Right cardiac atrium (tissue), 5 donors: ENCODE results near the gene CMSS1. TPM values are rescaled to one million over a fixed set of nuclear protein-coding genes. Genes with fewer than 3 reads are reported as not detected.

Experiments used
- ATAC-seq, 2 donors: fragments of 200-7000 bp; cut with Tn5 transposase; one replicate each; pipeline versions ENCODE4 v1.8.0 to v1.9.1; 2020; ENCODE audit warnings: moderate library complexity in 2 of 2, mild to moderate bottlenecking in 1 of 2
- DNase-seq, 3 donors: peaks; one replicate each; pipeline ENCODE4 v3.0.0-alpha.2; 2020
- H3K27ac ChIP-seq: one replicate; pipeline ENCODE4 v1.5.1; 2013; ENCODE audit warnings: mild to moderate bottlenecking, low read length, control low read depth, moderate library complexity
- H3K27me3 ChIP-seq: one replicate; pipeline ENCODE4 v1.6.1; 2013; ENCODE audit not compliant: control insufficient read depth, insufficient read depth
- H3K4me1 ChIP-seq: one replicate; pipeline ENCODE4 v1.6.1; 2013; ENCODE audit warnings: low read length; ENCODE audit not compliant: control insufficient read depth, insufficient read depth
- H3K4me3 ChIP-seq: one replicate; pipeline ENCODE4 v1.5.1; 2013; ENCODE audit warnings: low read length, control low read depth
- H3K9me3 ChIP-seq: one replicate; pipeline ENCODE4 v1.6.1; 2013; ENCODE audit warnings: low read length; ENCODE audit not compliant: control insufficient read depth
- WGBS: extraction: QIAGEN DNeasy Blood & Tissue Kit; methylation state at CpG from one replicate; pipeline ENCODE4 v1.1.7; 2013; 5-methylcytosine and 5-hydroxymethylcytosine counted together
- intact Hi-C, 4 donors: fragments of 100-400 bp; cut with DNase I; formaldehyde crosslinking; loops; one replicate each; pipeline versions ENCODE4 v1.11.0 to v1.14.0; 2022 to 2023
- polyA plus RNA-seq: library from polyadenylated mRNA; stranded (reverse); fragments of 200-250 nt; gene quantifications from one replicate; pipeline ENCODE4 v1.2.3, GENCODE V29; 2013
- total RNA-seq, 4 donors: library from RNA; stranded (reverse); fragmentation: NEBNext Ultra II Directional; extraction: Animal tissue kit (Norgen Biotek cat#: 25700); gene quantifications; one replicate each; pipeline ENCODE4 v1.2.1, GENCODE V29; 2021
- donor health status: healthy with polysubstance abuse.
- donor health status: DM: no; HTN: yes; CAD: no.
- donor health status: DM: no; HTN: no; CAD: no.
- donor health status: DM: no; HTN: yes; CAD: no; lungs with severe emphysema.
- donor health status: DM: yes; HTN: yes; CAD: no.

The CMSS1 gene
- total and polyA plus RNA-seq, 5 donors: 18.9 to 33.8 (median 26.6) TPM

DNA sequence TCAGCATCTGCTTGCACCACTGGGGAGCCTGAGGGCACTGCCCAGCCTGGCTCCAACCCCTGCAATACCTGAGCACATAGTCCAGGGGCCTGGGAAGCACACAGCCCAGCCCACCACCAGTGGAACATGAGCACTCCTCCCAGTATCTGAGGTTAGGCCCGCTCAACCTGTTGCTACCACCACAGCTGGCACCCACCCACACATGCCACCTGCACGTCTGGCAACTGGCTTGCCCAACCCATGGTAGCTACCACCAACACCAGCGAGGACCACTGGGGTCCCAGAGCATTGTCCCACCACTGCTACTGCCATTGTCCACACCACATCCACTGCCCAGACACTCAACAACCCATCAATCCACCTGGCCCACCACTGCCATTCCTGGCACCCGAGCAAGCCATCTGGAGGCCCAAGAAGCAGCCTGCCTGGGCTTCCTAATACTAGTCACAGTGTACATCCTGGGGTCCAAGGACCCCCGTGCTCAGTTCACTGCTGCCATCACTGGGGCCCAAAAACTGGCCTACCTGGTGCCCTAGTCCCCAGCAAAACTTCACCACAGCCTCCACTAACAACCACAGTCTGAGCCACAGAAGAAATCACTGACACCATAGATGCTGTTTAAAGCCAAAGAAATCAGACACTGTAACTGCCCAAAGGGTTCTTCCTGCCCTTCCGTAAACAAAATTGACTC is 381.1 kb downstream of the CMSS1 start:
- no peaks in the 10 kb centered on the region for H3K27me3 ChIP-seq

DNA sequence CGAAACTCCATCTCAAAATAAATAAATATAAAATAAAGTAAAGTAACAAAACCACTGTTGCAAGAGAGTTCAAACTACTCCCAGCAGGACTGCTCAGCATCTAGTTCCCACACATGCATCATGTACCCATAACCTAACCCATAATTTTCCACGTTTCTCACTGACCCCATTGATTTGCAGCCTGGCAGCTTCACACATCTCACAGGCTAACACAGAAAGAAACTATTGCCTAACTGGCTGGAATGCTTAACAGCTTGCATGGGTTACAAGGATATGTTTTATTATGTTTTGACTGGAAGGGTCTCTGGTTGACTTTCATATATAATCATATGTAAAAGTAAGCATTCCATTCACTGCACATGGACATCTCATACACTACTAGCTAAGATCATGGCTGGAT is 387.5 kb downstream of the CMSS1 start:
- DNase-seq (no peak), ATAC-seq (no peak)
- WGBS: 79% methylated on average over 2 of the region's 2 CpGs
- Histone ChIP-seq H3K9me3 (no peaks in the 10 kb centered on the region), H3K27me3 (no peaks in the 10 kb centered on the region), H3K4me1 (peaks cover under 1% of the 10 kb centered on the region), H3K4me3 (no peak overlapping the region), H3K27ac (no peak overlapping the region)
- intact Hi-C loops: no loop called here

More for the DNA sequence above, 381.1 kb downstream of the CMSS1 start:
- intact Hi-C loops: no loop called here
- DNase-seq (no peak), ATAC-seq (peak in 1 of 2 donors; percentile 29)
- Histone ChIP-seq H3K27ac (no peak overlapping the region), H3K9me3 (no peaks in the 10 kb centered on the region), H3K4me1 (no peaks in the 10 kb centered on the region), H3K4me3 (no peak overlapping the region)
- WGBS: 96% methylated on average over 6 of the region's 6 CpGs

DNA sequence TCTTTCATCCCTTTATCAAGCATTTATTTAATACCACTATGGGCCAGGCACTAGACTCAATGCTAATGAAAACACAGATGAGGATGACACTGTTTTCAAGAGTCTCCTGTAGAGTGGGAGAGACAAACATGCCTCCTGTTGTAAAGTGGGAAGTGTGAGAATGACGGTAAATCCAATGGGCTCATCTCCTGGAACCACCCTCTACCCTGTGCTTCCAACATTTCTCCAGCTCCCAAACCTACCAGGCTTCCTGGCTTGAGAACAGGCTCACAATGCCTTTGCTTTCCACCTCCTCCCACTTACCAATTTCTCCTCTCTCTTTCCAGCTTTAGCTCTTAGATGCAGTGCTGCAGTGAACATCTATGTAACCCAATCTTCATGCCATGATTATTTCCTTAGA is 389.0 kb downstream of the CMSS1 start:
- H3K4me3 ChIP-seq: no peak overlapping the region
- intact Hi-C loops: no loop called here
- H3K9me3 ChIP-seq: no peaks in the 10 kb centered on the region
- DNase-seq (no peak), ATAC-seq (no peak)
- 93% methylated on average over 1 of the region's 1 CpG for WGBS
- no peak overlapping the region for H3K27ac ChIP-seq
- H3K27me3 ChIP-seq: no peaks in the 10 kb centered on the region
- H3K4me1 ChIP-seq: peaks cover 6% of the 10 kb centered on the region

DNA sequence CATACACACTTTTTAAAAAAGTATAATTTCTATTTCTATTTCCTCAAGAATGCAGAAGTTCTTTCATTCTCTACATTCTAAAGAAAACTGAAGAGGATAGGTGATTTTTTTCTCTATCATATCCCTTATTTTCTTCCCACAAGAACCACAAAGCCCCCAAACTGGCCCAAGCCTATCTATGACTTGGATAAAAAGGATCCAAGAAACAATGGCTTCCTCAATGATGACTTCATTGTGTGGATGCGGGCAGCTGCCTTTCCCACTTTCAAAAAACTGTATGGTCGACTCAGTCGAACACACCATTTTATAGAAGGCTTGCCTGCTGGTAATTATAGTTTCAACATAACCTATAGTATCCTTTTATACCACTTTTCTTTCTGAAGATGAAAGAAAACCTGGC is 390.2 kb downstream of the CMSS1 start:
- 83% methylated on average over 3 of the region's 3 CpGs for WGBS
- no peaks in the 10 kb centered on the region for H3K9me3 ChIP-seq
- no peak overlapping the region for H3K27ac ChIP-seq
- intact Hi-C loops: no loop called here
- H3K4me3 ChIP-seq: no peak overlapping the region
- no peak for ATAC-seq
- no peaks in the 10 kb centered on the region for H3K27me3 ChIP-seq
- DNase-seq: no peak
- H3K4me1 ChIP-seq: peaks cover 6% of the 10 kb centered on the region

DNA sequence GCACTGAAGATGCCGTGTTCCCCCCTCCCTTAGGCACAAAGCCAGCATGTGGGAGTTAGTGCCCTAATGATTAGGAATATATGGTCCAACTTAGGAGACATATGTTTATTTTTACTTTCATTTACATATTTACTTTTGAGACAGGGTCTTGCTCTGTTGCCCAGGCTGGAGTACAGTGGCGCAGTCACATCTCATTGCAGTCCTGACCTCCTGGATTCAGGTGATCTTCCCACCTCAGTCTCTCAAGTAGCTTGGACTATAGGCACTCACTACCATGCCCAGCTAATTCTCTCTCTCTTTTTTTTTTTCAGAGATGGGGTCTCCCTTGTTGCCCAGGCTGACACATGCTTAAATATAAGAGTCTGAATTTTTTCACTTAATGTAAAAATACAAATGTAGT is 391.5 kb downstream of the CMSS1 start:
- no peak for ATAC-seq
- Histone ChIP-seq H3K9me3 (no peaks in the 10 kb centered on the region), H3K27ac (no peak overlapping the region), H3K4me1 (peaks cover 6% of the 10 kb centered on the region), H3K4me3 (no peak overlapping the region), H3K27me3 (no peaks in the 10 kb centered on the region)
- 89% methylated on average over 2 of the region's 2 CpGs for WGBS
- no peak for DNase-seq
- intact Hi-C loops: no loop called here

DNA sequence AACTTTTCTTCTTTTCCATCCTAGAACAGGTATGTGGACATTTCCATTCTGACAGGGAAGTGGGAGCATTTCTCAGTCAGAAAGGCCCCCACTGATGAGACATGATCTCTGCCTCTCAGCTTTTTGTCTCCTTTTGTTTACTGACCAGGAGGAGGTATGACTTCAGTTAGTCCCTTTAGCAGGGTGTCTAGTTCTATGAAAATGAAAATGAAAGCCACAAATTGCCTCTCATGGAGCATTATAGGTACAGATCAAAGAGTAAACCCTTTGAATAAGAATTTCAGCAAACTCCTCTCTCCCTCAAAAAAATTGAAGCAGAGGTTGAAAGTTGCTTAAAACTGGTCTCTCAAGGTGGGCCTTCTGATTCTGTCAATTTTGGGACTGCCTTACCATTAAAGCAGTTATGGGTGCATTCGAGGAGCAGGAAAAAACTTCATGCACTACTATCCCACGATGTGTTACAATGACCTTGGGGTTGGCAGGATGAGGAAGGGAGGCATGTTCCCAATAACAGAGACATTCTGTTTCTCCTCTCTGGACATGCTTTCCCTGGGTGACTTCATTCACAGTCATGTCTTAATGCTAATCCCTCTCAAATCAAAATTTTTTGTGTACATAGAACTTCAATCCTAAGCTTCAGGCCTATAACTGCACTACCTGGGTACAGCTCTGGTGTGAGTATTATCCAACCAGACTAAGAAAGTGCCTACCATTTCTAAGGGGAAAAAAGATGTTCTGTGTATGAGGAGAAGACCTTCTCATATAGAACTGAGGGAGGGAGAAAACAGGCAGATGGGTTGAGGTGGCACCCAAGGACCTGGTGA is 392.5 kb downstream of the CMSS1 start:
- no peak for DNase-seq
- H3K4me1 ChIP-seq: peaks cover 6% of the 10 kb centered on the region
- ATAC-seq: peak; percentile 54 to 58
- intact Hi-C loops: no loop called here
- peak overlapping the region; percentile 77 for H3K27ac ChIP-seq
- H3K4me3 ChIP-seq: no peak overlapping the region
- no peaks in the 10 kb centered on the region for H3K9me3 ChIP-seq
- H3K27me3 ChIP-seq: no peaks in the 10 kb centered on the region
- WGBS: 18% methylated on average over 2 of the region's 2 CpGs

DNA sequence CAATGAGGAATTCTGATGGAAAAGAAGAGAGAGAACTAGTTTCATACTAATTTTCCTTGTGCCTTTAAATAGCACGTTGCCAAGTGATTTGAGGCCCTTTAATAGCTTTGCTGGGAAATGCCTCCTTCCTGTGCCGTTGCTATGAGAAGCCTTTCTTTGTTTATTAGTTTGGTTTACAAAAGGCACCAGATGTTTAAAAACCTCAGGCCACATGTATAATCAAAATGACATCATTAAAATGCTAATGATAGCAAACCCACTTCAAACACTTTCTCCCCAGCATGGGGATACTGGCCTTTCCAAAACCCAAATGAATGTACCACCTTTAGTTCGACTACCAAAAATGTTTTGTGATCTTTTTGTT is 393.1 kb downstream of the CMSS1 start:
- Histone ChIP-seq H3K27ac (peak overlapping the region; percentile 77), H3K4me1 (peaks cover 6% of the 10 kb centered on the region), H3K27me3 (no peaks in the 10 kb centered on the region), H3K9me3 (no peaks in the 10 kb centered on the region), H3K4me3 (peak overlapping the region; percentile 2)
- DNase-seq: no peak
- intact Hi-C loops: no loop called here
- peak; percentile 45 to 72 for ATAC-seq
- 13% methylated on average over 3 of the region's 3 CpGs for WGBS

DNA sequence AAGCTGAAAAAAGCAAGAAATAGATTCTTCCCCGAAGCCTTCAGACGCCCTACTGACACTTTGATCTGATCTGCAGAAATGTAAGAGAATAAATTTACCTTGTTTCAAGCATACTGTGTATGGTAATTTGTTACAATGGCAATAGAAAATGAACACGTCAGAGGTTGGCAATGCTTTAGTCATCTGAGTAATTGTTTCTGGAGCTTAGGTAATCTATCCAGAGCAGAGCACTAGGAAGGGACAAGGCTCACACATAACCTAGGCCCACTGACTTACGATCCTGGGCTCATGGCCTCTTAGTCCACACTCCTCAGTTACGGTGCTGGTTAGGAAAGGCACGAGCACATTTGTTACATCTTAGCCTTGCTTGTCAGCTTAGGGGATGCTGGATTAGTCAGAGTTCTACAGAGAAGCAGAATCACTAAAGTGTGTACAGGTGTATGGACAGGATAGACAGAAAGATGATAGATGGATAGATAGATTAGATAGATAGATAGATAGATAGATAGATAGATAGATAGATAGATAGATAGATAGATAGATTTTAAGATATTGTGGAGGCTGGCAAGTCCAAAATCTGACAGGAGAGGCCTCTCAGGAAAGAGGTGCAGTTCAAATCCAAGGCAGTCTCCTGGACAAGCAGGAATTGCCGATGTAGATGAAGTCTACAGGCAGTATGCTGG is 396.4 kb downstream of the CMSS1 start:
- H3K4me1 ChIP-seq: peaks cover 6% of the 10 kb centered on the region
- WGBS: 94% methylated on average over 7 of the region's 7 CpGs
- intact Hi-C loops: no loop called here
- ATAC-seq: no peak
- H3K27me3 ChIP-seq: no peaks in the 10 kb centered on the region
- DNase-seq: no peak
- no peak overlapping the region for H3K4me3 ChIP-seq
- no peaks in the 10 kb centered on the region for H3K9me3 ChIP-seq
- no peak overlapping the region for H3K27ac ChIP-seq

DNA sequence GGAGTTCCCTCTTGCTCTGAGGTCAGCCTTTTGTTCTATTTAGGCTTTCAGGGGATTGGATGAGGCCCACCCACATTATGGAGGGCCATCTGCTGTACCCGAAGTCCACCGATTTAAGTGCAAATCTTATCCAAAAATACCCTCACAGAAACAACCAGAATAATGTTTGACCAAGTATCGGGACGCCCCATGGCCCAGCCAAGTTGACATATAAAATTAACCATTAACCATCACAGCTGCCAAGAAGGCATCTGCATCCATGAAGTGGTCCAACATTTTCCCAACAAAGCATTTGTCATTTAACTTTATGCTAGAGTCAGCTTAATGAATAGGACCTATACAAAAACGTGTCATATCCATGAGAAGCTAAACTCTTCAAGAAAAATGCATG is 396.9 kb downstream of the CMSS1 start:
- ATAC-seq (no peak), DNase-seq (no peak)
- Histone ChIP-seq H3K27me3 (no peaks in the 10 kb centered on the region), H3K4me3 (no peak overlapping the region), H3K4me1 (peaks cover 6% of the 10 kb centered on the region), H3K27ac (no peak overlapping the region), H3K9me3 (no peaks in the 10 kb centered on the region)
- 90% methylated on average over 5 of the region's 5 CpGs for WGBS
- intact Hi-C loops: no loop called here

DNA sequence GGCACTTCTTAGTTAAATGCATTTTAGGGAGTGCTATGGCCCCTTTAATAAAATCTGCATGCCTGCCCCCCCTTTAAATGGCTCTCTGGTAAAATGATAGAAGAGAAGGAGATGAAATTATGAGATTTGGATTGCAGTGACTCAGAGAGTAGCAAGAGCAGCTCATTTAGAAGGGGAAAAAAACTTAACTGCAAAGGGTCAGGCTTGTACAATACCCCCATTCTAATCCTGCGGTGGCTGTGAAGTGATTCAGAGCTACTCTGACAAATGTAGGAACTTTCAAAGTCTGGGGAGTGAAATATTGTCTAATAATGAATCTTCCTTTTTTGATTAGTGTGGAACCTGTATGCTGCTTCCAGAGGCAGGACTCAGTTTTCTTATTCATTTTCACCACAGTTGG is 399.1 kb downstream of the CMSS1 start:
- Histone ChIP-seq H3K27ac (no peak overlapping the region), H3K4me1 (no peaks in the 10 kb centered on the region), H3K9me3 (no peaks in the 10 kb centered on the region), H3K27me3 (no peaks in the 10 kb centered on the region), H3K4me3 (no peak overlapping the region)
- intact Hi-C loops: no loop called here
- ATAC-seq: no peak
- WGBS: 64% methylated on average over 1 of the region's 1 CpG
- DNase-seq: no peak

DNA sequence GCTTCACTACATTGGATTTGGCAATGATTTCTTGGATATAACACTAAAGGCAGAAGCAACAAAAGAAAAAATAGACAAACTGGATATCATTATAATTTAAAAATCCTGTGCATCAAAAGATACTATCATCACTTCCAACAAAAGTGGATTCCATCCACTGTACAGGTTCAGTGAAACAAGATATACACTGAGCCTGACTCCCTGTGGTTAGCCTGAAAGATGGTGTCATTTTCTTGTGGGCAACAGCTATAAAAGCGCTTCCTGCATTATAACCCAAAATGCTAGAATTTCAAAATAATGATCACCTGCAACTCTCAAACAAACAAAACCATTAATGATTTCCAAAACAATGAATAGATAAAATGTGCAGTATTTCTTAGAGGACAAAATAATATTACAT is 403.5 kb downstream of the CMSS1 start:
- ATAC-seq: no peak
- Histone ChIP-seq H3K27me3 (no peaks in the 10 kb centered on the region), H3K4me3 (no peak overlapping the region), H3K9me3 (no peaks in the 10 kb centered on the region), H3K27ac (no peak overlapping the region), H3K4me1 (no peaks in the 10 kb centered on the region)
- 97% methylated on average over 1 of the region's 1 CpG for whole genome bisulfite sequencing
- no peak for DNase-seq
- intact Hi-C loops: no loop called here
